Middle frontal gyrus (tissue), 1 donor: ENCODE measurements around the gene B3GALNT2.
A peak's percentile ranks its signal among the peaks of the same experiment; 100 is the strongest.
"Not testable (repeated sequence)": the region's sequence is repeated elsewhere in the genome, so short reads cannot be mapped to it uniquely, and the experiment has no call there.

ENCODE experiments used
- DNase-seq: peaks from one replicate; pipeline ENCODE4 v3.0.0-alpha.2; 2015; ENCODE audit warnings: low spot score; ENCODE audit errors: extremely low spot score

Gene B3GALNT2

GRCh38 chr1:235504494-235505222 is 406 bp upstream of the B3GALNT2 start:
- DNase-seq: peak; percentile 98

GRCh38 chr1:235503403-235504121 is 690 bp downstream of the B3GALNT2 start:
- DNase-seq: no peak

DNA sequence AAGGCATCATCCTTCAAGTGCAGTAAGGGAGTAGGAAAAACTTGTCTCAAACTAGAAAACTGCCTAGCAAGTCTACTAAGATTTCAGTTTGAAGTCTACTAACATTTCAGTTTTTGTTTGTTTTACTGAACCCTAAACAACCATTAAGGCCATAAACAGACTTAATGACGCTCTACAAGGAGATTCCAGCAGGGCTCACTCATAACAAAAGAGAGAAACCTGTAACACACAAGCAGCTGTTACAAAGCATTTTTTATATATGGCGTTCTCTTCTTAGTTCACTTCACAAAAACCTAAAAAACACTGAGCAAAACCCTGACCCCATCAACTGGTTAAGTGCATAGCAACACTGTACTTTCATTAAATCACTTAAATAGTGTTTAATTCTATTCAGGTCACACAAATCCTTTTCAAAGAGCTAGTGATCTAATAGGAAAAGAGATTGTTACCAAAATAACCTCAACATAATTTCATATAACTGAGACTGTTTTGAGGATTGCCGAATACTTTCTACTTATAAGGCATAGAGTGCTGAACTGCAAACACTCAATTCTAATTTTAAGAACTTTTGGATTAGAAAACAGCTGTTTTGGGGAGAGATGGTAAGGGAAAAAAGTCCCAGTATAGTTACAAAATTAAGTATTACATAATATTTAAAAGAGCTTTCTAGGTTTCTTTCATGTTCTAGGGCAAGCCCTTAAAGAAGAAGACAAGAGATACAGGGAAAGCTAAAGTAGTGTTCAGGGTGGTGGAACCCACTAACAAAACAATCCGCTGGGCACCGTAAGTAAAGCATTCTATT is 1.4 kb downstream of the B3GALNT2 start:
- DNase-seq: no peak

DNA sequence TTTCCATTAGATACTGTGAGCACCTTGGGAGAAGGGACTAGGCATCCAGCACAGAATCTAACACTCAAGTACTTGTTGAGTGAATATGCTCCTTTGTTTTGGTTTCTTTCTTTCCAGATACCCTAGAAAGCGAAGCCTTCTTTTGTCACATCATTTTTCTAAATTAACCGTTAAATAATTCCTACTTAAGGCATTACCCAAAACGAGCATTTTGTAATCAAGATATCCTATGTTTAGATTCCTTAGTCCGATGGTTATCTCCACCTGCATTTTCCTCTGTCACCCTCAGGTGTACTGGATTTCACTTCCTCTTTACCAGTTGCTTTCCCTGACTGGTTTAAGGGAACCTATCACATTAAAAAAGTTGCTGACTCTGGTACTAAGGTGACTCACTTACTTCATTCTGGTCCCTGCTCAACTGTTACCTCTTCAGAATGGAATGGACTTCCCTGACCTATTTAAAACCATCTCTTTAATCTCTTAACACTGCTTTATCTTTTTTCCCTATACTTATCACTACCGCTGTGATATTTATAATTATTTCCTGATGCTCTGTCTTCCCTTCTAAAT is 3.2 kb downstream of the B3GALNT2 start:
- DNase-seq: no peak

- no peak for DNase-seq
Observed at GRCh38 chr1:235495551-235495950, 8.7 kb downstream of the B3GALNT2 start.

DNA sequence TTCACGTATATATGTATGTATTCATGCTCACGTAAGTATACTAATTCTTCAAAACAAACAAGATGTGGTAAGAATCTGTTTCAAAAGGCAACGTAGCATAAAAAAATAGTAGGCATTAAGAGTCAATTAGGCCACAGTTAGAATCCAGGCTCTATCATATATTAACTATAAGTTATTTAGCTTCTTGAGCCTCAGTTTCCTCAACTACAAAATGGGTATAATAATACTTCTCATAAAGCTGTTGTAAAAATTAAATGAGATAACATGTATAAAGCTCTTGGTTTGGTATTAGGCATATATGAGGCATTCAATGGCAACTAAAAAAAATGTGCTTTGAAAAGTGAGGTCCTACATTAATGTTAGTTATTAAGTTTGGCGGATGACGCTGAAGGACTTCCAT is 9.2 kb downstream of the B3GALNT2 start:
- DNase-seq: no peak

GRCh38 chr1:235494531-235494930 is 9.7 kb downstream of the B3GALNT2 start:
- no peak for DNase-seq

- no peak for DNase-seq
Observed at GRCh38 chr1:235491644-235492043, 12.6 kb downstream of the B3GALNT2 start.

DNA sequence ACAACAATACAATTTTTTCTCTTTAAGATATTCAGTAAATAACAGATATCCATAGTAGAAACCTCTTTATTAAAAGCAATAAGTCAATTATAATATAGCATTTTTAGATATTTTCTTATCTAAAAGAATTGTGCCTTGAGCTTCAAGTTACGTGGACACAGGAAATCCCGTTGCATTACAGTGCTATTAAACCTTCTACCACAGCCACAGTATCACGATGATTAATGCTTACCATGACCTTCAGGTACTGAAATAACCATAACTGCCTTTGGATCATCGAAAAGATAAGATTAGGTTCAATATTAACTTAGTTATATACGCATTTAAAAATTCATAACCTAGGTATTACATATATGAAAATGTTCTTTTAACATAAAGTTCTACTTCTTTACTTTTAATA is 17.9 kb downstream of the B3GALNT2 start:
- DNase-seq: no peak

GRCh38 chr1:235485558-235485957 is 18.7 kb downstream of the B3GALNT2 start:
- DNase-seq: no peak

DNA sequence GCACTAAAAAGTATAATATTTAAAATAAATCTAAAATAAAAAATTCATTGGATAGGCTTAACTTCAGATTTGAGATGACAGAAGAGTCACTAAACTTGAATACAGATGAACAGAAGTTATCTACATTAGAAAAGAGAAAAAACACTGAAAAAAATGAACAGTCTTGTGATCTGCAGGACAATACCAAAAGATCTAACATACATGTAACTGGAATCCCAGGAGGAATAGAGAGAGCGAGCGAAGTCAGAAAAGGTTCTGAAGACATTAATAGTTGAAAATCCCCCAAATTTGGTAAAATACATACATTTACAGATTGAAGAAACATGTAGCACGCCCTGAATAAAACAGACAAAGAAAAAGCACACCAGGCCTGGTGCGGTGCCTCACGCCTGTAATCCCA is 21.2 kb downstream of the B3GALNT2 start:
- DNase-seq: no peak

DNA sequence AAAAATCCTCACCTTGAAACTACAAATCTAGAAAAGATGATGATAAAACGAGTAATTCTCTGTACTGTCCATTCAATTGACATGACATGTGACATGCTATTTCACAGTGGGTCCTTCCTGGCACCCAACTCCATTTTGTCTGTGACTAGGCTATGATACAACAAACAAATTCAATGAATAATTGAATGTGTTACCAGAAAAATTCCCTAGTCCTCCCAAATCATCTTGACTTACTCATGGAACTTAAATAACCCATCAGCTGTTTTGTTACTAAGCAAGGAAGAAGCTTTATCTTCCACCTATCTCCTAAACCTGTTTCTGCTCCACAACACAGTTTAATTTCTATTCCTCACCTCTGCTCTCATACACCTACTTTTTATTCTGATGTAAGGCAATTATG is 30.4 kb downstream of the B3GALNT2 start:
- no peak for DNase-seq

DNA sequence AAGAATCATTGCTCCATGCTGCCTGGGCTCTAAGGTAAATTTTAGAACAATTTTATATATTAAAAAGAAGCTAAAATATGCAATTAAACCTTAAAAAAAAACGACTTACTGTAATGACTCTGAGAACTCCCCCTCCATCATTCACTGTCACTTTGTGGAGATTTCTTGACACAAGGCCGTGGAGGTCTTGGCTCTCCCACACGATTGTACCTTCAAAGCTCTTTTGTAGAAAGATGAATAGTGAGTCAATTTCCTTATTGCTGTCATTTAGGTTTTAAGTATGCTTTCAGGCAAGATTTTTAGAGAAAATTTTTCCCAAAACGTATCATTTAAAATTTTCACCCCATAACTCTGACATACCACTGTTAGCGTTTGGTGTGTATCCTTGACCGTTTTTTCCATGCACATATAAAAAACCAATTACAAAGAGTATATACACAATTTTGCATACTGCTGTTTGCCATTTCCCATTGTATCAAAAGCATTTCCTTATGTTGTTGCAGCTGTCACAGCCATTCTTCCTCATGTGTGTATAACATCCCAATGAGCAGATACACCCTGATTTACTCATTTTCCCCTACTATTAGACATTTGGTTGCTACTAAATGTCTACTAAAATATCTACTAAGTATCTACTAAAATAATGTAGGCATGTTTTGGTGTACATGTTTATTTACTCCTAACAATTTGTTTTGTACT is 33.4 kb downstream of the B3GALNT2 start:
- DNase-seq: no peak

- not testable (repeated sequence) for DNase-seq
Observed at GRCh38 chr1:235469897-235470296, 34.4 kb downstream of the B3GALNT2 start.

DNA sequence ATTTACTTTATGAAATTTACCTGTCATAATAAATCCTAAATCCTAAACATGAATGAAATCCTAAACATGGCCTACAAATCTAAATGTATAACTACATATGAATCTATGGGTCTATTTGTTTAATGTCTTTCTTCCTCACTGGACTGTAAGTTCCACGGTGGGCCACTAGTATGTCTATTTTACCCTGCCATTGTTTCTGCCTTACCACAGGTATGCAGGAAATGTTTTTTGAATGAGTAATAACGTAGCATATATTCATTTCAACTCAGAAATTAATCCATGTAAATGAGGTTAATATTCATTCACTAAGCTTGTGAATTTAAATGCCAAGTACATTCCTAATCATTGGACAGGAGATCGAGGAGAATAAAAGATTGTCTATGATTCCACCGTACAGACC is 35.3 kb downstream of the B3GALNT2 start:
- no peak for DNase-seq

DNA sequence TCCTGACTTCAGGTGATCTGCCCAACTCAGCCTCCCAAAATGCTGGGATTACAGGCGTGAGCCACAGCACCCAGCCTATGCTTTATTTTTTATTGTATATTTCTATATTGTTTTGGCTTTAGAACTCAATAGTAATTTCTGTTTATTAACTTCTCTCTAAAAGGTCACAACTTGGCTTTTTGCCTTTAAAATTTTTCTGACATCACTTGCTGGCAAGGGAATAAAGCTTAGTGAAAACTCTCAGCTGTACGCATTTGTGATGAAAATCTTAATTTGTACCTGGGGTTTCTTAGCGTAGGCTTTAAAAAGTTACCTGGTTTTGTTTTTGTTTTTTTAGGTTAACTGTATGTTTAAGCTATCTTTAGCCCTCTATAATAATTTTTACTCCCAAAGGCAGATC is 36.2 kb downstream of the B3GALNT2 start:
- no peak for DNase-seq

DNA sequence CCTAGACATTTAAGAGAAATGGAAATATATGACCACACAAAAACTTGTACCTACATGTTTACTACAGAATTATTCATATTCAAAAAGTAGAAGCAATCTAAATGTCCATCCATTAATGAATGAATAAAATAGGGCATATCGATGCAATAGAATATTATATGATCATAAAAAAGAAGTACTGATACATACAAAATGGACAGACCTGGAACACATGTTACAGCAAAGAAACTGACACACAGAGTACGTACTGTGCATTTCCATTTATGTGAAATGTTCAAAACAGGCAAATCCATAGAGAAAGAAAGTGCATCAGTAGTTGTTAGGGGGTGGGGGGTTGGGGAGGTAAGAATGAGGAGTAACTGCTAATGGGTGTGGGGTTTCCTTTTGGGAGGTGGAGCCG is 39.2 kb downstream of the B3GALNT2 start:
- no peak for DNase-seq

GRCh38 chr1:235462832-235463231 is 41.4 kb downstream of the B3GALNT2 start:
- DNase-seq: not testable (repeated sequence)

DNA sequence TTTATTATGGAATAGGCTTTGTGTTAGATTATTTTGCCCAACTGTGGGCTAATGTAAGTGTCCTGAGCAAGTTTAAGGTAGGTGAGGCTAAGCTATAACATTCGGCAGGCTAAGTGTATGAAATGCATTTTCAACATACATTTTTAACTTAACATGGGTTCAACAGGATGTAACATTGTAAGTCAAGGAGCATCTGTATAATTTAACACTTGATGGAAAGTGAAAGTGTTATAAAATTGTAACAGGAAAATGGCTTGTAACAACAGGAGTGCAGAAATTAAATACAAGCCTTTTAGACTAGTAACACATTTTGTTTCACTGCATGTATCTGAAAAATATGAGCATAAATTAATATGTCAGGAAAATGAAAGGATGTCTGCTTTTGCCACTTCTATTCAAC is 42.3 kb downstream of the B3GALNT2 start:
- no peak for DNase-seq

DNA sequence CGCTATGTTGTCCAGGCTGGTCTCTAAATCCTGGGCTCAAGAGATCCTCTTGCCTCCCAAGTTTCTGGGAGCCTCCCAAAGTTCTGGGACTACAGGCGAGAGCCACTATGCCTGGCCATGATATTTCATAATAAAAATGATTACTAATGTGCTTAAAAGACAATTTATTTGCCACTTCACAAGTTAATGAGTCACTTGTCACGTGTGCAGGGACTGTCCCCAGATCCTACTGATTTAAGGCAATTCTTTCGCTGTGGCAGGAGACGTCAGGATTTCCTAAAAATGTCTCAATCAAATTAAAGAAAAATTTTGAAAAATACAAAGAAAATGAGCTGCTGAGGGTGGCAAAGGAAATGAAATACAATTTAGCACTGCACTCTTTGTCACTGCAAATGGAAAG is 43.5 kb downstream of the B3GALNT2 start:
- DNase-seq: no peak

DNA sequence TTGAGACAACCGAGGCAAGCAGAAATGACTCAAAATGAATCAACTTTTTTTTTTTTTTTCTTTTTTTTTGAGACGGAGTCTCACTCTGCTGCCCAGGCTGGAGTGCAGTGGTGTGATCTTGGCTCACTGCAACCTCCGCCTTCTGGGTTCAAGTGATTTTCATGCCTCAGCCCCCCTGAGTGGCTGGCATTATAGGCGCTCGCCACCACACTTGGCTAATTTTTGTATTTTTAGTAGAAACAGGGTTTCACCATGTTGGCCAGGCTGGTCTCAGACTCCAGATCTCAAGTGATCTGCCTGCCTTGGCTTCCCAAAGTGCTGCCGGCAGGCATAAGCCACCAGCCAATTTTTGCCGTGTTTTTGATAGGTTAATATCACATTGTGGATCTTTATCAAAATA is 46.4 kb downstream of the B3GALNT2 start:
- not testable (repeated sequence) for DNase-seq
